ENCODE measurements around the gene KIF17. TPM values are rescaled to one million over a fixed set of nuclear protein-coding genes. Genes with fewer than 3 reads are reported as not detected.

KIF17 gene
- total and polyA plus RNA-seq, 4 experiments from 2014 or later: not detected

DNA sequence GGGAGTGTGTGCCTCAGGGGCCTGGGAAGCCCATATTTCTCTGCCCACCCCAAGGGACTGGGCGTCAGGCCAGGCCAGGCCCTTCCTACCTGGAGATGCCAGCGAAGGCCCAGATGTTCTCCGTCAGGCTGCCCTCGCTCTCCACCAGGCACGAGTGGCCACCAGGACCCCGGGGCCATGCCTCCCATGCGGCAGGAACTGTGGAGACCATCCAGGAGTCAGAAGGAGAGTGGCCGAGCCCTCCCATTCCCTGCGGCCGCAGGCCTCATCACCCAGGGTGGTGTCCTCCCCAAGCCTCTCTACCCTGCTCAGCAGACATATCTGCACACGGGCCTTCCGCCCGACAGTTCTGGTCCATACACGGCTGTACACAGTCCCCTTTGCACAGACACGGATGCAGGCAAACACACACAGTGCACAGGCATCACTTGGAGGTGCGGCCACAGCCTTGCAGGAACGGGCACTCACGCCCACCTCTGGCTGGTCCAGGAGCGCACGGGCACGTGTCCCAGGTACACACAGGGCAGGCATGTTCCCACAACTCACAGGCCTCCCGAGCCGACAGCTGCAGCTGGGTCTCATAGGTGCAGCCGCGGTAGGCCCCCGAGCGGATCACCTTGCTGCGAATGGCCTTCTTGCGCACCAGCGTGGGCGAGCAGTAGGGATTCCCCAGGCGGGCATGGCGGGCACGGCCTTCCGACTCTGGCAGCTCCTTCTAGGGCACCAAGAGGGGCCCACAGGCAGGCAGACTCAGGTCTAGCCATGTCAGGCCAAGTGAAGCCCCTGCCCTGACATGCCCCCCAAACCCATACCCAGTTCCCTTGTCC lies 5.9 kb upstream of the KIF17 start:
- Mint-ChIP-seq H3K9me3 (no peaks in the 10 kb centered on the region), H3K27ac (peak overlapping the region in 1 of 7 donors; percentile 41), H3K4me1 (peaks cover 0 to 4% (median under 1%) of the 10 kb centered on the region in 4 donors), H3K27me3 (peaks cover 2 to 6% of the 10 kb centered on the region in 2 donors), H3K4me3 (no peak overlapping the region), H3K36me3 (no peaks in the 10 kb centered on the region)
- ChIA-PET CTCF (ENCODE audit: partially characterized antibody) (no interaction called here), POLR2A (ENCODE audit: partially characterized antibody) (no interaction called here)
- no peaks in the 10 kb centered on the region for H3K9me3 ChIP-seq (ENCODE audit: control insufficient read depth in 1 of 2, low read length in 2 of 2)
- H3K27ac ChIP-seq (ENCODE audit: low read depth, low read length): no peak overlapping the region
- intact Hi-C loops (cut with micrococcal nuclease): no loop called here
- no peaks in the 10 kb centered on the region for H3K4me1 ChIP-seq (ENCODE audit: insufficient read depth, low read length)
- no peak overlapping the region for H3K4me3 ChIP-seq (ENCODE audit: low read length in 2 of 2)
- no peaks in the 10 kb centered on the region for H3K36me3 ChIP-seq (ENCODE audit: insufficient read depth, low read length)
- DNase-seq: no peak
- no peaks in the 10 kb centered on the region for H3K27me3 ChIP-seq (ENCODE audit: insufficient read depth, low read length)

DNA sequence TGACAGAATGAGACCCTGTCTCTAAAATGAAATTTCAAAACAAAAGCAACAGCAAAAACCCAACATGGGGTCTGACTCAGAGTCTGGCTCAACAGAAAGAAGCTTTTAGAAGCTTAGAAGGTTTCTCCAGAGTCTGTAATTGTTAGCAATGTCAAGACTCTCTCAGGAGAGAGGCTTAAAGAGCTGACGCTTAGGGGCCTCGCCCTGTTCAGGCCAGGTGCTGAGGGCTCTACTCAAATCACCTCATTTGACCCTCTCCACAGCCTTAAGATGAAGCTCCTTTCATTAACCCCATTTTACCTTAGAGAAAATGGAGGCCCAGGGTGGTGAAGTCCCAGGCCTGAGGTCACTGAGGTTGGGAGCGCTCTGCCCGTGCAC lies 5.3 kb upstream of the KIF17 start:
- intact Hi-C loops (cut with micrococcal nuclease): no loop called here
- ChIA-PET POLR2A (ENCODE audit: partially characterized antibody) (no interaction called here), CTCF (ENCODE audit: partially characterized antibody) (no interaction called here)
- peaks cover 2 to 4% of the 10 kb centered on the region in 2 donors for H3K27me3 Mint-ChIP-seq
- H3K4me3 ChIP-seq (ENCODE audit: low read length in 2 of 2): no peak overlapping the region
- no peak for DNase-seq
- H3K9me3 Mint-ChIP-seq: no peaks in the 10 kb centered on the region
- no peaks in the 10 kb centered on the region for H3K9me3 ChIP-seq (ENCODE audit: control insufficient read depth in 1 of 2, low read length in 2 of 2)
- no peaks in the 10 kb centered on the region for H3K36me3 ChIP-seq (ENCODE audit: insufficient read depth, low read length)
- H3K36me3 Mint-ChIP-seq: no peaks in the 10 kb centered on the region
- H3K27ac ChIP-seq (ENCODE audit: low read depth, low read length): no peak overlapping the region
- H3K4me1 Mint-ChIP-seq: peaks cover 0 to 6% (median under 1%) of the 10 kb centered on the region in 4 donors
- no peak overlapping the region for H3K27ac Mint-ChIP-seq
- no peaks in the 10 kb centered on the region for H3K4me1 ChIP-seq (ENCODE audit: insufficient read depth, low read length)
- H3K27me3 ChIP-seq (ENCODE audit: insufficient read depth, low read length): no peaks in the 10 kb centered on the region
- H3K4me3 Mint-ChIP-seq: no peak overlapping the region

DNA sequence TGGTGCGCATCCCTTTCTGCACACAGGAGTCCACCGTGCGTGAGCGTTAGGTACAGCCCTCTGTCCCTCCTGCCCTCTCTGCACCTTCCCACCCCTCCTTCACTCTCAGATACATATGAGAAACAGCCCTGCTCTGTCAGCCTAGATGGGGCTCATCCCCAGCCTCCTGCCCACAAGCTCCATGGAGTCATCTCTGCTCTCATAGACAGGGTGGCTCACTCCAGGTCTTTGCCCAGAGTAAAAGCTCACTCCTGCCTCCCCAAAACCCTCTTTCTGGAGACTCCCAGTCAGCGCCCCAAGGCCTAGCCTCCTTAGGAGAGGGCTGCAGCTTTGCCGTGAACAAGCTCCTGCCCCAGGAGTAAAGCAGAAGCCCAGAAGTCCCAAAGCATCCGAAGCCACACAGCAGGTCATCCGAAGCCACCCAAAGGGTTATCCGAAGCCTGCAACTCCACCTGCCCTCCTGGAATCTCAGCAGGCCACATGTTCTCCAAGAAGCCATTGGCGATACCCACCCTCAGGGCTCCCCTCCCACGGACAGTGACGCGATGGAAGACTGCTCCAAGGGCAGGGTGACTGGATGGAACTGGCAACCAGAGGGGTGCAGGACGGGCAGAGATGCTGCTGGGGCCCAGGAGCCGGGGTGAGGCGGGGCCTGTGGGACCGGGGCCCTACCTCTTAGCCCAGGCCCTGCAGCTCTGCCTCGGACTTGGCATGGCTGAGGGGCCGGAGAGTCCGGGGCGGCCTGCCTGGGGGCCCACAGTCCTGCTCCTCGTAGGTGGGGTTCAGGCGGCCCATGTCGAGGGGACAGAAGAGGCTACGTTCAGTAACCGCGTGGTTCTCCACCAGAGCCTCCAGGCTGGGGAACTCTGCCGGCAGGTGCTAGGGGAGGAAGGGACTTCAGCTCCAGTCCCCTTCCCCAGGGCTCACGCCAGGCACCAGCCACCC lies 3.6 kb upstream of the KIF17 start:
- no peak overlapping the region for H3K27ac ChIP-seq (ENCODE audit: low read depth, low read length)
- H3K9me3 ChIP-seq (ENCODE audit: control insufficient read depth in 1 of 2, low read length in 2 of 2): no peaks in the 10 kb centered on the region
- no peak for DNase-seq
- no peaks in the 10 kb centered on the region for H3K27me3 ChIP-seq (ENCODE audit: insufficient read depth, low read length)
- H3K9me3 Mint-ChIP-seq: no peaks in the 10 kb centered on the region
- no peaks in the 10 kb centered on the region for H3K36me3 Mint-ChIP-seq
- CTCF ChIA-PET (ENCODE audit: partially characterized antibody): interaction anchor here (1.4 kb wide), 1 partner anchor 11 kb away, joined by 3 read pairs; the partner anchor contains the start of gene SH2D5
- H3K4me3 ChIP-seq (ENCODE audit: low read length in 2 of 2): no peak overlapping the region
- peak overlapping the region in 1 of 7 donors; percentile 52 for H3K27ac Mint-ChIP-seq
- no peaks in the 10 kb centered on the region for H3K4me1 ChIP-seq (ENCODE audit: insufficient read depth, low read length)
- intact Hi-C loops (cut with micrococcal nuclease): no loop called here
- H3K36me3 ChIP-seq (ENCODE audit: insufficient read depth, low read length): no peaks in the 10 kb centered on the region
- peaks cover 3 to 7% of the 10 kb centered on the region in 2 donors for H3K27me3 Mint-ChIP-seq
- POLR2A ChIA-PET (ENCODE audit: partially characterized antibody): no interaction called here
- H3K4me3 Mint-ChIP-seq: no peak overlapping the region
- H3K4me1 Mint-ChIP-seq: peaks cover 0 to 6% (median 5%) of the 10 kb centered on the region in 4 donors

DNA sequence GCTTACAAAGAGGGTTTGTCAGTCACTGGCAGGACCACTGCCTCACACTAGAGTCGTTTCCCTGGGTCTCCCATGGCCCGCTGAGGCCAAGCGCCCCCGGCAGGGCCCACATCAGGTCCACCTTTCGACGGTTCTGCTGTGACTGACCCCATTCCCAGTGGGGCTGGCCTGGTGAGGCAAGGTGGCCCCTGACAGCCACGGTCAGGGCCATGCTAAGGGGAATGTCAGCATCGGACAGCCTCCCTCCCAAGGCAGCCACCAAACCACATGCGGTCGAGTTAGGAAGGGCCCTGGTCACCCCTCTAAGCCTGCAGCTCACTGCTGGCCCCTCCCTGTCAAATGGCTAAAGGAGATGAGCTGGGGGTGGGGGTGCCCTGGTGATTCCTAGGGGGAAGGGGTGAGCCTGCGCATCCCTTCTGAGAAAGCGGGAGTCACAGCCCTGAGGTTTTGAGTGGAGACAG lies 2.9 kb upstream of the KIF17 start:
- POLR2A ChIA-PET (ENCODE audit: partially characterized antibody): no interaction called here
- Mint-ChIP-seq H3K27ac (no peak overlapping the region), H3K4me1 (peaks cover 0 to 10% (median 6%) of the 10 kb centered on the region in 4 donors), H3K9me3 (no peaks in the 10 kb centered on the region), H3K27me3 (peaks cover 6 to 10% of the 10 kb centered on the region in 2 donors), H3K4me3 (peak overlapping the region in 1 of 8 donors; percentile 14), H3K36me3 (no peaks in the 10 kb centered on the region)
- DNase-seq: no peak
- Histone ChIP-seq H3K27me3 (ENCODE audit: insufficient read depth, low read length) (peaks cover under 1% of the 10 kb centered on the region), H3K36me3 (ENCODE audit: insufficient read depth, low read length) (no peaks in the 10 kb centered on the region), H3K27ac (ENCODE audit: low read depth, low read length) (no peak overlapping the region), H3K4me3 (ENCODE audit: low read length in 2 of 2) (no peak overlapping the region), H3K9me3 (ENCODE audit: control insufficient read depth in 1 of 2, low read length in 2 of 2) (no peaks in the 10 kb centered on the region), H3K4me1 (ENCODE audit: insufficient read depth, low read length) (no peaks in the 10 kb centered on the region)
- intact Hi-C loops (cut with micrococcal nuclease): no loop called here
- CTCF ChIA-PET (ENCODE audit: partially characterized antibody): interaction anchor here (1.4 kb wide), 1 partner anchor 11 kb away, joined by 3 read pairs; the partner anchor contains the start of gene SH2D5

DNA sequence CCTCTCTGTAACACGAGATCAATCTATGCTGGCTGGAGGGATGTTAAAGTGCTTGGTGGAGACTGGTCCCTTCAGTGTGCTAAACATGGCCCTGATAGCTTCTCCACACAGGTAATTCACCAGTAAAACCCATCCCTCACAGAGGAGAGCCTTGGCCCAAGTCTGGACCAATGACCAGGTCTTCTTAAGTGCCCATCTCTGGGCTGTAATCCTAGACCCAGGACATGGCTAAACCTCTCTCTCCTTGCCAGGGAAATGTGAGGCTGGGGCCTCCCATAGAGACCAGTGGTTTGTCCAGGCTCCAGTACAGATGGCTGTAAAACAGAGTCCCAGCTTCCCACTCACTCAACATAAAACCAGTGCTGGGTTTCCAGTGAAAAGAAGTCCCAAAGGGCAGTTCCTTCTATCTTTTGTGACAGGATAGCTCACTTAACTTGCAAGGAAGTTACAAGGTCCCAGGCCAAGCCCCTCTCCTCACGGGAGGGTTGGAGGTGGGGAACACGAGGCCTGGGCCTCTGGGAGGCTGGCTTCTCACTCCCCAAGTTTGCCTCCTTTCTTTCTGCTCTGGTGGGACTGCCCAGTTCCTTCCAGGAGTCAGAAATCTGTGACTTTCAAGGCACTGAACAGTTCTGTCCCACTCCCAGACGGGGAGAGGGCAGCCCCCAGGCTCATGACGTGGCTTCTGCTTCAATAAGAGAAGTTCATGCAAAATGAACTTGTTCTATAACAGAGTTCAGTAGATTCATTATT lies 2.2 kb upstream of the KIF17 start:
- Histone ChIP-seq H3K4me1 (ENCODE audit: insufficient read depth, low read length) (no peaks in the 10 kb centered on the region), H3K4me3 (ENCODE audit: low read length in 2 of 2) (no peak overlapping the region), H3K27ac (ENCODE audit: low read depth, low read length) (no peak overlapping the region), H3K27me3 (ENCODE audit: insufficient read depth, low read length) (peaks cover 7% of the 10 kb centered on the region), H3K9me3 (ENCODE audit: control insufficient read depth in 1 of 2, low read length in 2 of 2) (no peaks in the 10 kb centered on the region), H3K36me3 (ENCODE audit: insufficient read depth, low read length) (no peaks in the 10 kb centered on the region)
- H3K4me3 Mint-ChIP-seq: peak overlapping the region in 1 of 8 donors; percentile 14
- peak overlapping the region in 1 of 7 donors; percentile 22 for H3K27ac Mint-ChIP-seq
- no peaks in the 10 kb centered on the region for H3K36me3 Mint-ChIP-seq
- no peak for DNase-seq
- peaks cover 0 to 10% (median 6%) of the 10 kb centered on the region in 4 donors for H3K4me1 Mint-ChIP-seq
- ChIA-PET CTCF (ENCODE audit: partially characterized antibody) (interaction anchor here (0.9 kb wide), 1 partner anchor 23 kb away, joined by 4 read pairs; no protein-coding TSS in a partner anchor), POLR2A (ENCODE audit: partially characterized antibody) (no interaction called here)
- intact Hi-C loops (cut with micrococcal nuclease): loop anchor here (2.0 kb wide), 1 partner anchor 13 kb away; the partner anchor contains the start of gene SH2D5
- no peaks in the 10 kb centered on the region for H3K9me3 Mint-ChIP-seq
- peaks cover 6 to 10% of the 10 kb centered on the region in 2 donors for H3K27me3 Mint-ChIP-seq

DNA sequence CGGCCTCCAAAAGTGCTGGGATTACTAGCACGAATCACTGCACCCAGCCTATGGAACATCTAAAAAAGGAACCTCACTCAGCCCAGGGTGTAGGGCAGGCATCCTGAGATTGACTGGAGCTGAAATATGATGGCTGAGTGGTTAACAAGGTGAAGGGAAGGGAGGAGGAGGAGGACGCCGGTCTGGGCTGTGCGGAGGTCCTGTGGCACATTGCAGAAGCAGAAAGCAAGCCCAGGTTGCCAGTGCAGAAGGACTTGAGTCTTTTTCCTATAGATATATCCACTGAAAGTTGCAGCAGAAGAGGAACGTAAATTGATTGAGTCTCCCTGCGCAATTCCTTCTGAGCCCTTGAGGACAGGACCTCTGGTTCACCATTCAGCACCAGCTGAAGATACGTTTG lies 1.5 kb upstream of the KIF17 start:
- ChIA-PET CTCF (ENCODE audit: partially characterized antibody) (interaction anchor here (0.9 kb wide), 1 partner anchor 23 kb away, joined by 4 read pairs; no protein-coding TSS in a partner anchor), POLR2A (ENCODE audit: partially characterized antibody) (interaction anchor here (2.2 kb wide), 1 partner anchor 11 kb away, joined by 6 read pairs; no protein-coding TSS in a partner anchor)
- no peak for DNase-seq
- no peaks in the 10 kb centered on the region for H3K9me3 ChIP-seq (ENCODE audit: control insufficient read depth in 1 of 2, low read length in 2 of 2)
- peak overlapping the region in 1 of 7 donors; percentile 78 for H3K27ac Mint-ChIP-seq
- no peaks in the 10 kb centered on the region for H3K36me3 Mint-ChIP-seq
- no peak overlapping the region for H3K27ac ChIP-seq (ENCODE audit: low read depth, low read length)
- peak overlapping the region in 4 of 8 donors; percentile 36 to 85 (median 56) for H3K4me3 Mint-ChIP-seq
- no peaks in the 10 kb centered on the region for H3K36me3 ChIP-seq (ENCODE audit: insufficient read depth, low read length)
- peaks cover 0 to 10% (median 6%) of the 10 kb centered on the region in 4 donors for H3K4me1 Mint-ChIP-seq
- H3K4me1 ChIP-seq (ENCODE audit: insufficient read depth, low read length): no peaks in the 10 kb centered on the region
- intact Hi-C loops (cut with micrococcal nuclease): loop anchor here (2.0 kb wide), 1 partner anchor 14 kb away; the partner anchor contains the start of gene SH2D5
- H3K27me3 Mint-ChIP-seq: peaks cover 9 to 13% of the 10 kb centered on the region in 2 donors
- no peak overlapping the region for H3K4me3 ChIP-seq (ENCODE audit: low read length in 2 of 2)
- H3K27me3 ChIP-seq (ENCODE audit: insufficient read depth, low read length): peaks cover 7% of the 10 kb centered on the region
- no peaks in the 10 kb centered on the region for H3K9me3 Mint-ChIP-seq

Data from CD4-positive, alpha-beta memory T cell (primary cell).